Epithelial cell of proximal tubule (primary cell): ENCODE data around the gene ESF1. TPM values are rescaled to one million over a fixed set of nuclear protein-coding genes. Genes with fewer than 3 reads are reported as not detected.

Experiments used
- DNase-seq: peaks from one replicate; pipeline ENCODE4 v3.0.0-alpha.2; 2011; ENCODE audit warnings: low read depth
- H3K4me3 ChIP-seq: 2 replicates; pipeline ENCODE4 v1.5.1; 2011; ENCODE audit warnings: low read depth, mild to moderate bottlenecking, low read length
- total RNA-seq: library from RNA; depleted of rRNA; stranded (reverse); fragments of >200 nt; gene quantifications from 2 replicates; pipeline ENCODE4 v1.2.3, GENCODE V29; 2015
- TF ChIP-seq, protein P1 (sequence below): conservative IDR thresholded peaks from 2 replicates; pipeline ENCODE4 v1.5.1; 2012; ENCODE audit warnings: low read depth, mild to moderate bottlenecking, low read length

ESF1 gene
- total RNA-seq, 1 donor from 2014 or later: 13.4 TPM

DNA sequence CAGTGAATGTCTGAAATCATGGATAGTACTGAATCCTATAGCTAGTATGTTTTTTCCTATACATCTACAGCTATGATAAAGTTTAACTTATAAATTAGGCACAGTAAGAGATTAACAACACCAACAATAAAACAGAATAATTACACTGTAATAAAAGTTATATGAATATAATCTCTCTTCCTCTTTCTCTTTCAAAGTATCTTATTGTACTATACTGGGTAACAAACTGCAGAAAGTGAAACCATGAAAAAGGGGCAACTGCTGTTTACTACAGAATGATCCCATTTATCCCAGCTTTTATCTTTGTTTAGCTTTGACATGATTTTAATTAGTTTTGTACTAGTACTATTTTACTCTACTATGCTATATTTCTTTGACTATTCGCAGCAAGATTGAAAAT is 25.8 kb downstream of the ESF1 start:
- H3K4me3 ChIP-seq: no peak overlapping the region
- TF ChIP-seq, protein P1, sequence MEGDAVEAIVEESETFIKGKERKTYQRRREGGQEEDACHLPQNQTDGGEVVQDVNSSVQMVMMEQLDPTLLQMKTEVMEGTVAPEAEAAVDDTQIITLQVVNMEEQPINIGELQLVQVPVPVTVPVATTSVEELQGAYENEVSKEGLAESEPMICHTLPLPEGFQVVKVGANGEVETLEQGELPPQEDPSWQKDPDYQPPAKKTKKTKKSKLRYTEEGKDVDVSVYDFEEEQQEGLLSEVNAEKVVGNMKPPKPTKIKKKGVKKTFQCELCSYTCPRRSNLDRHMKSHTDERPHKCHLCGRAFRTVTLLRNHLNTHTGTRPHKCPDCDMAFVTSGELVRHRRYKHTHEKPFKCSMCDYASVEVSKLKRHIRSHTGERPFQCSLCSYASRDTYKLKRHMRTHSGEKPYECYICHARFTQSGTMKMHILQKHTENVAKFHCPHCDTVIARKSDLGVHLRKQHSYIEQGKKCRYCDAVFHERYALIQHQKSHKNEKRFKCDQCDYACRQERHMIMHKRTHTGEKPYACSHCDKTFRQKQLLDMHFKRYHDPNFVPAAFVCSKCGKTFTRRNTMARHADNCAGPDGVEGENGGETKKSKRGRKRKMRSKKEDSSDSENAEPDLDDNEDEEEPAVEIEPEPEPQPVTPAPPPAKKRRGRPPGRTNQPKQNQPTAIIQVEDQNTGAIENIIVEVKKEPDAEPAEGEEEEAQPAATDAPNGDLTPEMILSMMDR: no peak
- DNase-seq: no peak

DNA sequence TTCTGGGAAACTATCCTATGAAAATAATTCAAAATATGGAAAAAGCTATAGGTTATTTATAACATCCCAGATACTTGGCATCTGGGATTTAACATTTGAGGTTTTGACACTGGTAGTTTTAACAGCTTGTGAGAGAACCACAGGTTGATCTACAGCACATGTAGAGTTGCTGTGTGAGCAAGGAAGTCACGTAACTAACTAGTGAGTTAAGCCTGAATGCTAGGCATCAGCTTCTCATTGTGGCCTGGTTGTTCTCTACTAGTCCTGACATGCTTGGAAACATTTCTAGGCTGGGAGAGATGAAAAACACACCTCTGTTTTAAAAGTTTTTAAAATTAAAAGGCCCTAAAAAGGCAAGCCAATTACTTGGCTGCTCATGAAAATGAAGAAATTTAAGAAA is 28.2 kb downstream of the ESF1 start:
- DNase-seq: no peak
- H3K4me3 ChIP-seq: no peak overlapping the region
- TF ChIP-seq, protein P1: no peak

DNA sequence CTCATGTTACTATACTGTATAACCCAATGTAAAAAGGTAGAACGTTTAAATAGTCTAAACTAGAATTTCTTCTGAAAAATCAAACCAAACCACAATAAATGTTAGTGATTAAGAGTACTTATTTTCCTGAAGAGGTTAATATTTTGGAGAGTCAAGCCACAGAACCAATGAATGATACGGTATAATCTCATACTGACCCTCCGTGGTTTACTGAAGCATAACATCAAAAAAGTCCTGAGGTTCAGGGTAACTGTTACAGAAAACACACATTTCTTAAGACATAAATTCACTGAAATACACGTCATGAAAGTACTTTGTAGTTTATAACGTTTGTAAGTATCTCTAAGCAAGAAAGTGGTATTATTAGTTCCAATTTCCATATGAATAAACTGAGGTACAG is 28.9 kb downstream of the ESF1 start:
- no peak overlapping the region for H3K4me3 ChIP-seq
- no peak for DNase-seq
- TF ChIP-seq, protein P1: no peak

DNA sequence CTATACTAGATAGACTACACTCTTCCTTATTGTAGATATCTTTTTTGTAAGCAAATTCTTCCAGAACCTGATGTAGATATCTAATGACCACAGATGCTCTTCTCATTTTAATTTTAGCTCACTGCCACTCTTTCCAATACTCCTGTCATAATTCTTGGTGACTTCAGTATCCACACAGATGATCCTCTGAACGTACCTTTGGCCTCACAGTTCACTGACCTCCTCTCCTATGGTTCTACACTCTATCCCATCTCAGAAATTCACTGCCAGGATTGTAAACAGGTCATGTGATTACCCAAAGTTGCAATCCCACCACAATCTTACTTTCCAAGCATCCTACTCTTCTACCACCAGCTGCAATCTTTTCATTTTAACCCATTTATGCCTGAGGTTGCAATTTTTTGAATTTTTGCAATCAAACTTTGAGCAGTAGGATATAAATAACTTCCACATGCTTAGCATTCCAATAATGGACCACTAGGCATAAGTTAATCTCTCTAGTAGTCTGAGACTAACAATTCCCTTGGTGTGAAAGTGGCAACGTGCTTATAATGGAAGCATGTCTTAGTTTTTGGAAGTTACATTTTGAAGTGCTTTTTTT is 31.2 kb downstream of the ESF1 start:
- H3K4me3 ChIP-seq: no peak overlapping the region
- DNase-seq: no peak
- TF ChIP-seq, protein P1: no peak

DNA sequence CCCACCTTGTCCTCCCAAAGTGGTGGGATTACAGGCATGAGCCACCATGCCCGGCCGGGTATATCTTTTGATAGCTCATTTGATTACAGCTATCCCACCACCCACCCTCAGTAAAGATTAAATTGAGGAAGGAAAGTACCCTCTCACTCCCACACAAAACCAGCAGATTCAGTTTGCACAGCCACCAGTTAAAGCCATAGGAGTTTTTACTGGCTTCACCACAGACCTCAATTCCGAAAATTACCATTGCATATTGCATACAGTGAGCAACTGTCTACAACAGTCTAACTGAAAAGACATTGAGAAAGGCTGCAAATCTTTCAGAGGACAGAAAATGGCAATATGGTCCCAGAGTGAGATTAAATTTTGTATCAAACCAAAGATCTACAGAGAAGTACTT is 34.9 kb downstream of the ESF1 start:
- DNase-seq: no peak
- H3K4me3 ChIP-seq: no peak overlapping the region
- TF ChIP-seq, protein P1: no peak

DNA sequence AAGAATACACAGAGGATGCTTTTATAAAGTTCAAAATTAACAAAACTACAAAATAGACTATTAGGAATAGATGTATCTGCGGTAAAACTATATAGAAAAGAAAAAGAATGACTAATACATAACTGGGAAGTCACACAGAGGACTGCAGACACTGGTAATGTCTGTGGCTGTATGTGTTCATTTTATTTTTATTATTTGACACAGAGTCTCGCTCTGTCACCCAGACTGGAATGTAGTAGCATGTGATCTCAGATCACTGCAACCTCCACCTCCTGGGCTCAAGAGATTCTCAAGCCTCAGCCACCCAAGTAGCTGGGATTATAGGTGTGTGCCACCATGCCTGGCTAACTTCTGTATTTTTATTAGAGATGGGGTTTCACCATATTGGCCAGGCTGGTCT is 38.9 kb downstream of the ESF1 start:
- H3K4me3 ChIP-seq: no peak overlapping the region
- DNase-seq: no peak
- TF ChIP-seq, protein P1: no peak

DNA sequence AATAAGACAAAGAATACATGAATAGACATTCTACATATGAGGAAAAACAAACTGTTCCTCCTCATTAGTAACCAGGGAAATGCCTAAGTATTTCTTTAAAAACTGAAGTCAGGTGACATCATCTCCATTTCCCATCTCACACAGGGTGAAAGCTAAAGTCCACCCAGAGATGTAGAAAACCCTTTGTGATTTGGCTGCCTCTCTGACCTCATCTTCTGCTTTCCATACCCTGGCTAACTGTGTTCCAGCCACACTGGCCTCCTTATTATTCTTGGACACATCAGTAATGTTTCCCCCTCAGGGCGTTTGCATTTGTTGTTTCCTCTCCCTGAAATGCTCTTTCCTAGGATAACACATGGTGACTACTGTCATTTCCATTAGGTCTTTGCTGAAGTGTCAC is 40.4 kb downstream of the ESF1 start:
- H3K4me3 ChIP-seq: no peak overlapping the region
- TF ChIP-seq, protein P1: no peak
- no peak for DNase-seq
